Neural crest cell (in vitro differentiated cells): ENCODE measurements around the gene PRKAG2. TPM values are rescaled to one million over a fixed set of nuclear protein-coding genes. Genes with fewer than 3 reads are reported as not detected.

ENCODE experiments used
- DNase-seq: peaks from one replicate; pipeline ENCODE4 v3.0.0; 2021; ENCODE audit warnings: low read depth, mixed read lengths, low spot score
- H3K27ac Mint-ChIP-seq: one replicate; pipeline ENCODE4 v1.8.0; 2021; ENCODE audit warnings: mild to moderate bottlenecking, mixed read lengths; ENCODE audit not compliant: unreplicated experiment
- H3K27me3 Mint-ChIP-seq: 2 replicates; pipeline ENCODE4 v1.8.0; 2021; ENCODE audit warnings: low read depth, mild to moderate bottlenecking, mixed read lengths
- H3K36me3 Mint-ChIP-seq: 2 replicates; pipeline ENCODE4 v1.8.0; 2021; ENCODE audit warnings: low read depth, mild to moderate bottlenecking, mixed read lengths
- H3K4me1 Mint-ChIP-seq: 2 replicates; pipeline ENCODE4 v1.8.0; 2021; ENCODE audit warnings: mixed read lengths
- H3K4me3 Mint-ChIP-seq: one replicate; pipeline ENCODE4 v1.8.0; 2021; ENCODE audit warnings: mild to moderate bottlenecking, mixed read lengths
- H3K9me3 Mint-ChIP-seq: 2 replicates; pipeline ENCODE4 v1.8.0; 2021; ENCODE audit warnings: mixed read lengths
- total RNA-seq: library from RNA; stranded (reverse); gene quantifications from 2 replicates; pipeline ENCODE4 v1.2.1, GENCODE V29; 2021
- TF ChIP-seq, protein P1 (sequence below): fragments of 200-600 bp; sonication (generic); conservative IDR thresholded peaks from 2 replicates; pipeline ENCODE4 v1.5.0; 2021; ENCODE audit warnings: antibody characterized with exemption, mild to moderate bottlenecking

PRKAG2 gene
- total RNA-seq, 1 donor from 2014 or later = 12.5 TPM

GRCh38 chr7:151763420-151763984 lies 113.4 kb downstream of the PRKAG2 start:
- Mint-ChIP-seq H3K27me3 (peaks cover 7% of the 10 kb centered on the region), H3K9me3 (no peaks in the 10 kb centered on the region), H3K27ac (peak overlapping the region; percentile 64), H3K36me3 (no peaks in the 10 kb centered on the region), H3K4me1 (peaks cover 3% of the 10 kb centered on the region), H3K4me3 (no peak overlapping the region)
- no peak for DNase-seq
- TF ChIP-seq, protein P1, sequence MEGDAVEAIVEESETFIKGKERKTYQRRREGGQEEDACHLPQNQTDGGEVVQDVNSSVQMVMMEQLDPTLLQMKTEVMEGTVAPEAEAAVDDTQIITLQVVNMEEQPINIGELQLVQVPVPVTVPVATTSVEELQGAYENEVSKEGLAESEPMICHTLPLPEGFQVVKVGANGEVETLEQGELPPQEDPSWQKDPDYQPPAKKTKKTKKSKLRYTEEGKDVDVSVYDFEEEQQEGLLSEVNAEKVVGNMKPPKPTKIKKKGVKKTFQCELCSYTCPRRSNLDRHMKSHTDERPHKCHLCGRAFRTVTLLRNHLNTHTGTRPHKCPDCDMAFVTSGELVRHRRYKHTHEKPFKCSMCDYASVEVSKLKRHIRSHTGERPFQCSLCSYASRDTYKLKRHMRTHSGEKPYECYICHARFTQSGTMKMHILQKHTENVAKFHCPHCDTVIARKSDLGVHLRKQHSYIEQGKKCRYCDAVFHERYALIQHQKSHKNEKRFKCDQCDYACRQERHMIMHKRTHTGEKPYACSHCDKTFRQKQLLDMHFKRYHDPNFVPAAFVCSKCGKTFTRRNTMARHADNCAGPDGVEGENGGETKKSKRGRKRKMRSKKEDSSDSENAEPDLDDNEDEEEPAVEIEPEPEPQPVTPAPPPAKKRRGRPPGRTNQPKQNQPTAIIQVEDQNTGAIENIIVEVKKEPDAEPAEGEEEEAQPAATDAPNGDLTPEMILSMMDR = no peak

DNA sequence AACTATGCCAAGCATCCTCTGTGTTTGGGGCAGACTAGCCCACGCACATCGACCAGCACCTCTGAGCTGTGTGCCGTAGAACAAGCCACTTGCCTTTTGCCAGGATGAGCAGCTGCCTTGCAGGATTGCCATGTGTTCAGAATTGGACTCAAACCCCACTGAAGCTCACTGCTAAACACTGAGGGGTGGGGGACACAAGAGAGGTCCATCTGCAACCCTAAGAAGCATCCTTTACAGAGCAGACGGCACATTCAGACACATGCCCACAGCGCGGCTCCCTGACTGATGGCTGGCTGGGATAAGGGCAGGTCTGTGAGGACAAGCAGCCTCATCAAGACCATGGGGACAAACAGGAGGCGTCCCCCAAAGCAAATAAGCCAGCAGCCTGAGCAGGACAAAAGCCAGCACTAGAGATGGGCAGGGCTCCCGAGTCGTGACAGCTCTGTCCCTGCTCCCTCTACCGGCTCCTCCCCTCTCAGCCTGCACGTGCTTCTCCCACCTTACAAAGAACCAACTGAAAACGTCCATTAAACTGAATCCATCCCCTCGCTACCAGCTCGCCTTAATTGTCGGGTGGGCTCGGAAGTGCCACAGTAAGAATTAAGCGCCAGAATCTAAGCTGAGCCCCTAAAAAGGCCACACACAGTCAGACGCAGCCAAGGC lies 114.2 kb downstream of the PRKAG2 start:
- Mint-ChIP-seq H3K27ac (peak overlapping the region; percentile 64), H3K27me3 (peaks cover 7% of the 10 kb centered on the region), H3K9me3 (no peaks in the 10 kb centered on the region), H3K4me3 (no peak overlapping the region), H3K36me3 (no peaks in the 10 kb centered on the region), H3K4me1 (peaks cover 6% of the 10 kb centered on the region)
- no peak for DNase-seq
- TF ChIP-seq, protein P1 = no peak

- Mint-ChIP-seq H3K4me3 (no peak overlapping the region), H3K36me3 (no peaks in the 10 kb centered on the region), H3K9me3 (no peaks in the 10 kb centered on the region), H3K4me1 (peaks cover 14% of the 10 kb centered on the region), H3K27ac (no peak overlapping the region), H3K27me3 (peaks cover 7% of the 10 kb centered on the region)
- no peak for DNase-seq
- TF ChIP-seq, protein P1 = no peak
These were observed 115.0 kb downstream of the PRKAG2 start for GRCh38 chr7:151761957-151762356.

DNA sequence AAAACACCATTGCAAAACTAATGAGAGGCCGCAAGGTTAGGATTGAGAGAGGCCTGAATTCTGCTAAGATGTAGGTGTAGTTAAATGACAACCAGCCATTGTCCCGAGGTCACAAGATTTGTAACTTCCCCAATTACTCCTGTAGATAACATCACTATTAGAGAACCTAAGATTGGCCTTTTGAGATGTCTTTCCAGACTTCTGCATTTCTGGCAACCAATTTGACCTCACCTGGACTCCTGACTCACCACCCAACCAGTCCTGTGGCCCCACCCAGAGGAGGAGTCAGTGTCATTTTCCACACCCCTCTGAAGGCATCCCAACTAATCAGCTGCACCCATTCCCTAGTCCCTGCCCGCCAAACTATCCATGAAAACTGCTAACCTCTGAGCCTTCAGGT lies 115.7 kb downstream of the PRKAG2 start:
- Mint-ChIP-seq H3K4me1 (peaks cover 20% of the 10 kb centered on the region), H3K9me3 (no peaks in the 10 kb centered on the region), H3K27ac (no peak overlapping the region), H3K27me3 (peaks cover 7% of the 10 kb centered on the region), H3K4me3 (no peak overlapping the region), H3K36me3 (no peaks in the 10 kb centered on the region)
- DNase-seq = no peak
- TF ChIP-seq, protein P1 = no peak

GRCh38 chr7:151759591-151760042 lies 117.3 kb downstream of the PRKAG2 start:
- H3K27me3 Mint-ChIP-seq = peaks cover 7% of the 10 kb centered on the region

More at GRCh38 chr7:151759591-151760042, 117.3 kb downstream of the PRKAG2 start:
- H3K4me3 Mint-ChIP-seq = no peak overlapping the region
- H3K27ac Mint-ChIP-seq = no peak overlapping the region
- TF ChIP-seq, protein P1 = peak; percentile 95
- DNase-seq = peak; percentile 63
- no peaks in the 10 kb centered on the region for H3K9me3 Mint-ChIP-seq
- H3K36me3 Mint-ChIP-seq = no peaks in the 10 kb centered on the region
- H3K4me1 Mint-ChIP-seq = peaks cover 26% of the 10 kb centered on the region
